C4-2B (cell line): Measurements from ENCODE around the gene NBPF11.
"Not testable (repeated sequence)": the region's sequence is repeated elsewhere in the genome, so short reads cannot be mapped to it uniquely, and the experiment has no call there.

Experiments used
- H3K27ac ChIP-seq: fragments of 450-650 bp; 2 replicates; pipeline ENCODE4 v1.5.1; 2017
- ZFX ChIP-seq: fragments of 450-650 bp; IDR thresholded peaks from 2 replicates; pipeline ENCODE4 v1.6.1; 2017
- TF ChIP-seq, protein P1 (sequence below): fragments of 450-650 bp; conservative IDR thresholded peaks from 2 replicates; pipeline ENCODE4 v1.5.1; 2017; ENCODE audit warnings: mild to moderate bottlenecking

NBPF11 gene

DNA sequence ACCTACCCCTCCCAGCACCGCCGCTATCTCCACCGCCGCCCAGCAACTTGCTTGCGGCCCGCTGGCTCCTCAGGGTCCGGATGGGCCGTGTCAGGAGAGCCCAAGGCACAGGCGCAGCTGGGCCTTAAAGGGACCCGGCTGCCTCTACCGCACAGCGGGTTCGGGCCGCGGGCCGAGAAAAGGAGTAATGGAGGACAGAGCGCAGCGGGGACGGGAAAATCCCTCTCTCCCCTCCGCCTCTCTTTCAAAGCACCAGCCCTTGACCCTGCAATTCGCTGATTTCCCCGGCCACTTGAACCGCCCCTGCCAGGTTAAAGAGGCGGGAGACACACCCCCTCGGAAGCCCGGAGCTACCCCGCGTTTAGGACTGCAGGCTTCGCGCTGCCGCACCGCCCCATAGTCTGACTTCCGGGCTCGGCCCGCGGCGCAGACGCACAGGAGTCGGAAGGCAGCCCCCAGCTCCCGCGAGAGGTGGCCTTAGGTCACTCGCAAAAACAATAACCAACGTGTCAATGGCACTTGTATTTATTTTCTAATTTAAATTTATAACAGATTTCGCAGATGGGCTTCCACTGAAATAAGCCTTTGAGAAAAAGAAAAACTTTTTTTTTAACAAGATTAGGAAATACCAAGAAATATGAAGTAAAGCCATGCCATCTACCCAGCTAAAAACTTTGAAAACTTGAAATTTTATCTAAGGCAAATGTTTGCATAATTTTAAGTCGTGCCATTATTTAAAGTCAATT lies at the start of gene NBPF11:
TSS of gene NBPF11 (minus strand) at position 371 of the 746 bp plus-strand sequence. CDS start 25,278 bp downstream, outside the sequence.
- H3K27ac ChIP-seq, result peak within 1 kb of the TSS; percentile 79
- peak; percentile 47 for TF ChIP-seq ZFX

- H3K27ac ChIP-seq, result not testable (repeated sequence)
These were observed 45.3 kb upstream of the NBPF11 start for GRCh38 chr1:148197396-148197795.

DNA sequence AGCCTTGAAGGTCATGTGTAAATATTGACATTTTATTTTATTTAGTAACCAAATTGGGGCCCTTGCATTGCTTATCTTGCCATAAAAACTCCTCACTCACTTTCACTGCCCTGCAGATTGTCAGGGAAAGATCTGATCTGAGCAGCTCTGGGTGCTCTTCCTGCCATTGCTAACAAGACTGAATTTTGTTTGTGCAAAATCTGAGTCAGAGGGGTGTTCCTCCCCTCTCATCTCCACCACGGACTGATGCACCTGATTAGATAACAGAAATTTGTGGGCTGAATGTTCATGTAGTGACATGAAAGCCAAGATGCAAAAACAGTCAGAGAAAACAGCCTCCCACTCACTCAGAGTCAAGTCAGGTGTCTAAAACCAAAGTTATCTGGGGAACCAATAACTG lies 44.9 kb upstream of the NBPF11 start:
- H3K27ac ChIP-seq, result not testable (repeated sequence)

- H3K27ac ChIP-seq, result not testable (repeated sequence)
These were observed 43.0 kb upstream of the NBPF11 start for GRCh38 chr1:148195115-148195514.

DNA sequence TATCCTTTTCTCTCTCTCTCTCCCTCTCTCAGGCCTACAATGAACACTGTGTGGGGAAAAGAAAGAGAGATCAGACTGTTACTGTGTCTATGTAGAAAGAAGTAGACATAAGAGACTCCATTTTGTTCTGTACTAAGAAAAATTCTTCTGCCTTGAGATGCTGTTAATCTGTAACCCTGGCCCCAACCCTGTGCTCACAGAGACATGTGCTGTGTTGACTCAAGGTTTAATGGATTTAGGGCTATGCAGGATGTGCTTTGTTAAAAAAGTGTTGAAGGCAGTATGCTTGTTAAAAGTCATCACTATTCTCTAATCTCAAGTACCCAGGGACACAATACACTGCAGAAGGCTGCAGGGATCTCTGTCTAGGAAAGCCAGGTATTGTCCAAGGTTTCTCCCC lies 36.7 kb upstream of the NBPF11 start:
- not testable (repeated sequence) for H3K27ac ChIP-seq

DNA sequence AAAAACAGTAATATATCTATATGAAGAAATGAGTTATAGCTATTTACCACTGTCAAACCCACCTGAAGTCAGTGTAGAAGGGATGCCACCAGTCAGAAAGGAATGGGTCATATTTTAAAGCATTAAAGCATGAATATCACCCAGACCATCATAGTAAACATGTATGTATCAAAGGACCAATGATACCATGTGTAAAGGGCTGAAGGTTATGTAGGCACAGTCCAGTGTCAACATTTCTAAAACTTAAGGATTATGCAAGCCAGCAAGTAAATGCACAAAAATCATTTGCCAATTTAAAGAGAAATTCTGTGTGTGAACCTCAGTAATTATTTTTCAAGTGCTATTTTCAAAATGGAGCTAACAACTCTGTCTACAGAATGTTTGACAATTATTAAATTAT lies 26.6 kb upstream of the NBPF11 start:
- H3K27ac ChIP-seq, result not testable (repeated sequence)

DNA sequence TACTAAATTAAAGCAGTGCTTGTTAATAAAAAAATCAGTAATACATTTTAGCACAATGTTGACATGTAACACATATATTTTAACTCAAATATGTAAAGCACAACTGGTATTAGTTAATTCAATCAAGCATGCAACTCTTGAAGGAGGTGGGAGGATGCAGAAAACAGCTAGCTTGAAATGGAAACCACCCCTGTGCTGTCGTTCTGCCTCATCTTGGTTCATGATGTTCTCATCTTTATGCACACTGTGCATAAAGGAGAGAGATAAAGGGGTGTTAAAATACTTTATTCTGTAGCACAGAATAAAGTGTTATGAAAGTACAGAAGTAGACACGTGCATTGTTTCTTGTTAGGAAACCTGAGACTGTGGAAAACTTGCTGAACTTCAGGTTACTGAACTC lies 23.3 kb upstream of the NBPF11 start:
- H3K27ac ChIP-seq, result not testable (repeated sequence)

GRCh38 chr1:148171995-148172394 lies 19.9 kb upstream of the NBPF11 start:
- H3K27ac ChIP-seq, result not testable (repeated sequence)

- TF ChIP-seq ZFX, result no peak
- TF ChIP-seq, protein P1, sequence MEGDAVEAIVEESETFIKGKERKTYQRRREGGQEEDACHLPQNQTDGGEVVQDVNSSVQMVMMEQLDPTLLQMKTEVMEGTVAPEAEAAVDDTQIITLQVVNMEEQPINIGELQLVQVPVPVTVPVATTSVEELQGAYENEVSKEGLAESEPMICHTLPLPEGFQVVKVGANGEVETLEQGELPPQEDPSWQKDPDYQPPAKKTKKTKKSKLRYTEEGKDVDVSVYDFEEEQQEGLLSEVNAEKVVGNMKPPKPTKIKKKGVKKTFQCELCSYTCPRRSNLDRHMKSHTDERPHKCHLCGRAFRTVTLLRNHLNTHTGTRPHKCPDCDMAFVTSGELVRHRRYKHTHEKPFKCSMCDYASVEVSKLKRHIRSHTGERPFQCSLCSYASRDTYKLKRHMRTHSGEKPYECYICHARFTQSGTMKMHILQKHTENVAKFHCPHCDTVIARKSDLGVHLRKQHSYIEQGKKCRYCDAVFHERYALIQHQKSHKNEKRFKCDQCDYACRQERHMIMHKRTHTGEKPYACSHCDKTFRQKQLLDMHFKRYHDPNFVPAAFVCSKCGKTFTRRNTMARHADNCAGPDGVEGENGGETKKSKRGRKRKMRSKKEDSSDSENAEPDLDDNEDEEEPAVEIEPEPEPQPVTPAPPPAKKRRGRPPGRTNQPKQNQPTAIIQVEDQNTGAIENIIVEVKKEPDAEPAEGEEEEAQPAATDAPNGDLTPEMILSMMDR, result no peak
- no peak overlapping the region for H3K27ac ChIP-seq
These were observed 14.7 kb upstream of the NBPF11 start for GRCh38 chr1:148166558-148167492.

DNA sequence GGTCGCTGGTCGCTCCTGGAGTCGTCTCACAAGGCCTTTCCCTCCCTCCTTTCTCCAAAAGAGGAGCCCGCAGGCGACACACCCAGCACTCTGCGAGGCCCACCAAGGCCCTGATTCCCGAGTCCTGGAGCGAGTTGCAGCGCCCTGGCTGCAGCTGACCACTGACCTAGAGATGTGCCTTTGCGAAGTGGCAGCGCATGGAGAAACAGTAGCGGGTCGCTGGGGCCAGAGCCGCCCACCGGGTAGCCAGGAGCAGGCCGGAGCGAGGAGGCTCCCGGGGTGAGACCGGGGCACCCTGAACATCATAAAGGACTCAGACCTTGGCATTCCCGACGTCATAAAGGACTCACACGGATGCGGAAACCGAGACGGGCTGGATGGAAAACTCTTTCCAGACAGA lies 10.3 kb upstream of the NBPF11 start:
- TF ChIP-seq ZFX, result no peak
- TF ChIP-seq, protein P1, result no peak
- H3K27ac ChIP-seq, result no peak overlapping the region

- H3K27ac ChIP-seq, result no peak overlapping the region
- TF ChIP-seq, protein P1, result no peak
- TF ChIP-seq ZFX, result no peak
These were observed 9.2 kb upstream of the NBPF11 start for GRCh38 chr1:148161053-148161901.
